Activated CD8-positive, alpha-beta T cell treated with anti-CD3 and anti-CD28 coated beads for 36 hours (primary cell): ENCODE measurements around the gene PAX6. TPM values are rescaled to one million over a fixed set of nuclear protein-coding genes. Genes with fewer than 3 reads are reported as not detected.

ENCODE experiments used
- ATAC-seq: fragments of 200-7000 bp; cut with Tn5 transposase; one replicate; pipeline ENCODE4 v1.10.0; 2021; ENCODE audit warnings: mild to moderate bottlenecking, moderate library complexity
- CTCF ChIA-PET: fragments of 350-600 bp; sonication (Branson Sonifier 250); formaldehyde crosslinking; loops from one replicate; lab custom pipeline; 2021; ENCODE audit warnings: antibody characterized with exemption; lab: Charles Lee
- POLR2A ChIA-PET: fragments of 350-600 bp; sonication (Branson Sonifier 250); formaldehyde crosslinking; loops from one replicate; lab custom pipeline; 2021; ENCODE audit warnings: antibody characterized with exemption; lab: Charles Lee
- DNase-seq: peaks from one replicate; pipeline ENCODE4 v3.0.0-alpha.2; 2020
- H3K27ac Mint-ChIP-seq: one replicate; pipeline ENCODE4 v1.8.0; 2021; ENCODE audit warnings: mild to moderate bottlenecking, mixed read lengths
- H3K27me3 Mint-ChIP-seq: one replicate; pipeline ENCODE4 v1.8.0; 2021; ENCODE audit warnings: mixed read lengths
- H3K36me3 Mint-ChIP-seq: one replicate; pipeline ENCODE4 v1.8.0; 2021; ENCODE audit warnings: low read depth, mixed read lengths
- H3K4me1 Mint-ChIP-seq: one replicate; pipeline ENCODE4 v1.8.0; 2021; ENCODE audit warnings: low read depth, mixed read lengths
- H3K4me3 Mint-ChIP-seq: one replicate; pipeline ENCODE4 v1.8.0; 2021; ENCODE audit warnings: mild to moderate bottlenecking, moderate library complexity, mixed read lengths
- H3K9me3 Mint-ChIP-seq: one replicate; pipeline ENCODE4 v1.8.0; 2021; ENCODE audit warnings: mixed read lengths
- intact Hi-C: fragments of 100-400 bp; cut with micrococcal nuclease; formaldehyde crosslinking; loops from one replicate; pipeline ENCODE4 v1.10.0; 2022
- total RNA-seq, 2 experiments: library from RNA; stranded (reverse); gene quantifications; one replicate each; pipeline ENCODE4 v1.2.3, GENCODE V29; 2021
- TF ChIP-seq, protein P1 (sequence below): fragments of 200-600 bp; IDR thresholded peaks from one replicate; pipeline ENCODE4 v1.8.0; 2022; ENCODE audit warnings: antibody characterized with exemption, mild to moderate bottlenecking

PAX6 gene
- total RNA-seq, 2 experiments from 2014 or later, result not detected

DNA sequence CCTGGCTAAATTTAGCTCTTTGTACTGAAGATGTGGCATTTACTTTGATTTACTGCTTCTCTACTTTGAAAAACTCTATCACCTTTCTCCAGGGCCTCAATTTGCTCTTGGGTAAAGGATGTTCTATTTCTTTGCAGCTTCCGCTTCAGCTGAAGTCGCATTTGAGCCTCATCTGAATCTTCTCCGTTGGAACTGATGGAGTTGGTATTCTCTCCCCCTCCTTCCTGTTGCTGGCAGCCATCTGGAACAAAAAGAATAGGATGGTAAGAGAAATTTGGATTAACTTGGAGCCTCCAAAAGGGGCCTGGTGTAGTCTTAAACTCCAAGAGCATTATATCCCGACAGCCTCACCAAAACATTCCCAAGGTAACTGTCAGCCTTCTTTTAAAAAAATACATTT, 16.6 kb downstream of the PAX6 start:
- Mint-ChIP-seq H3K4me1 (peaks cover 9% of the 10 kb centered on the region), H3K27ac (no peak overlapping the region), H3K27me3 (peaks cover 43% of the 10 kb centered on the region), H3K36me3 (peaks cover 2% of the 10 kb centered on the region), H3K4me3 (no peak overlapping the region), H3K9me3 (no peaks in the 10 kb centered on the region)
- ChIA-PET POLR2A (no interaction called here), CTCF (no interaction called here)
- intact Hi-C loops, result no loop called here
- TF ChIP-seq, protein P1, sequence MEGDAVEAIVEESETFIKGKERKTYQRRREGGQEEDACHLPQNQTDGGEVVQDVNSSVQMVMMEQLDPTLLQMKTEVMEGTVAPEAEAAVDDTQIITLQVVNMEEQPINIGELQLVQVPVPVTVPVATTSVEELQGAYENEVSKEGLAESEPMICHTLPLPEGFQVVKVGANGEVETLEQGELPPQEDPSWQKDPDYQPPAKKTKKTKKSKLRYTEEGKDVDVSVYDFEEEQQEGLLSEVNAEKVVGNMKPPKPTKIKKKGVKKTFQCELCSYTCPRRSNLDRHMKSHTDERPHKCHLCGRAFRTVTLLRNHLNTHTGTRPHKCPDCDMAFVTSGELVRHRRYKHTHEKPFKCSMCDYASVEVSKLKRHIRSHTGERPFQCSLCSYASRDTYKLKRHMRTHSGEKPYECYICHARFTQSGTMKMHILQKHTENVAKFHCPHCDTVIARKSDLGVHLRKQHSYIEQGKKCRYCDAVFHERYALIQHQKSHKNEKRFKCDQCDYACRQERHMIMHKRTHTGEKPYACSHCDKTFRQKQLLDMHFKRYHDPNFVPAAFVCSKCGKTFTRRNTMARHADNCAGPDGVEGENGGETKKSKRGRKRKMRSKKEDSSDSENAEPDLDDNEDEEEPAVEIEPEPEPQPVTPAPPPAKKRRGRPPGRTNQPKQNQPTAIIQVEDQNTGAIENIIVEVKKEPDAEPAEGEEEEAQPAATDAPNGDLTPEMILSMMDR, result no peak
- ATAC-seq (no peak), DNase-seq (no peak)

DNA sequence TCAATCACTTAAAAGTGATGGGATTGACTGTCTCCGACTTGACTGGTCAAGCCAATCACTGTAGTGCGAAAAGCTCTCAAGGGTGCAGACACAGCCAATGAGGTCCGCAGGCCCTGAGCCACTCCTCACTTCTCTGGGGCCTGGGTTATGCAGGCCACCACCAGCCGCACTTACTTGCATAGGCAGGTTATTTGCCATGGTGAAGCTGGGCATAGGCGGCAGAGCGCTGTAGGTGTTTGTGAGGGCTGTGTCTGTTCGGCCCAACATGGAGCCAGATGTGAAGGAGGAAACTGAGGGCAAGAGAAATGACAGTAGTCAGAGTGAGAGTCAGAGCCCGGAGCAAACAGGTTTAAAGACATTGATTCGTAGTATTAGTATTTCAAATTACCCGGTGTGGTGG, 17.9 kb downstream of the PAX6 start:
- Mint-ChIP-seq H3K9me3 (no peaks in the 10 kb centered on the region), H3K36me3 (peaks cover 2% of the 10 kb centered on the region), H3K4me1 (peaks cover 7% of the 10 kb centered on the region), H3K4me3 (no peak overlapping the region), H3K27ac (no peak overlapping the region), H3K27me3 (peaks cover 32% of the 10 kb centered on the region)
- POLR2A ChIA-PET, result no interaction called here
- intact Hi-C loops, result no loop called here
- TF ChIP-seq, protein P1, result no peak
- no peak for ATAC-seq
- DNase-seq, result no peak
- CTCF ChIA-PET, result no interaction called here

DNA sequence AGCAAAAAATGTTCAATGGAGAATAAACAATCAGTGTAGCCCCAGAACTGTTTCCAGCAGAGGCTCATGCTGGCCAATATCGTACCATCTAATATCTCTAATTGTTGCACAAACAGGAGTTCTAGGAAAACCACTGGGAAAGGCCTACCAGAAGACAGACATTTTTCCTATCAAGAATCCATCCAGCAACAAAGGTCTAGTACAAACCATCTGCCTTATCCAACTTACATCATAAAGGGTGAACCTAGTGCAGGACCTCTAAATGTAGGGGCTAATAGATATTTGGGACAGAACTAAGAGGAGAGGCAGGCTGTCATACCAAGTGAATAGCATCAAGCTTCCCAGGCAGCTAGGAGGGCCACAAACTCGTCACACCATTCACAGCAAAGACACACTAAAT, 18.7 kb downstream of the PAX6 start:
- ATAC-seq (no peak), DNase-seq (no peak)
- H3K27me3 Mint-ChIP-seq, result peaks cover 28% of the 10 kb centered on the region
- H3K27ac Mint-ChIP-seq, result no peak overlapping the region
- POLR2A ChIA-PET, result no interaction called here
- H3K4me1 Mint-ChIP-seq, result peaks cover 2% of the 10 kb centered on the region
- CTCF ChIA-PET, result no interaction called here
- no peak overlapping the region for H3K4me3 Mint-ChIP-seq
- H3K9me3 Mint-ChIP-seq, result no peaks in the 10 kb centered on the region
- intact Hi-C loops, result no loop called here
- H3K36me3 Mint-ChIP-seq, result peaks cover 2% of the 10 kb centered on the region
- TF ChIP-seq, protein P1, result no peak

DNA sequence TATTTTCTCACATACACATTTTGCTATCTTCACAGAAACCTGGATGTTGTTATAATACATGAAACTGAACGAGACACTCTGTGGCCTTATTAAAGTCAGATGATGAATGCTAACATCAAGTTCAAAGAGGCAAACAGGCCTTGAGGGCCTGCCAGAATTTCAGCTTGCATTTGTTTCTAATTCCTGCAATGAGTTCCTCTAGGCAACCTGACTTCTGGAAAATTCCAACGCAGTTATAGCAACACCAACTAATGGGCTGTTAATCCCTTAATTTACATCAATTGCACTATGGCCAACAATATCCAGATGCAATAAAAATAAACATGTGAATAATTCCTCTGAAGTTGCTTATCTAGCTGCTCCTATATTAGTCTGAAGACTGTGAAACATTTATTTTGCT, 19.1 kb downstream of the PAX6 start:
- Mint-ChIP-seq H3K27me3 (peaks cover 25% of the 10 kb centered on the region), H3K4me3 (no peak overlapping the region), H3K9me3 (no peaks in the 10 kb centered on the region), H3K27ac (no peak overlapping the region), H3K36me3 (no peaks in the 10 kb centered on the region), H3K4me1 (no peaks in the 10 kb centered on the region)
- DNase-seq (no peak), ATAC-seq (no peak)
- TF ChIP-seq, protein P1, result no peak
- CTCF ChIA-PET, result no interaction called here
- POLR2A ChIA-PET, result no interaction called here
- intact Hi-C loops, result no loop called here

DNA sequence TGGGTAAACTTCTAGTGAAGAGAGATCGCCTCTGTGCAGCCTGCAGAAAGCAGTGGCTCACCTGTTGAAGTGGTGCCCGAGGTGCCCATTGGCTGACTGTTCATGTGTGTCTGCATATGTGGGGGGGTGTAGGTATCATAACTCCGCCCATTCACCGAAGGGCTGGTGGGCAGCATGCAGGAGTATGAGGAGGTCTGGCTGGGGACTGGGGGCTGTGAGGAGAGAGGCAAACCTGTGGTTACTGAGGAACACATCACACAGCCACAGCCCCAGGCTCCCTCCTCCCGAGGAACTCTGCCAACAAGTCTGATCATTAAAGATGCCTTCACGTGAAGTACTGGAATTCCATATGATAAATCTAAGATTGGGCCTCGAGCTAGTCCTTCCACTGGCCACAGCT, 20.5 kb downstream of the PAX6 start:
- CTCF ChIA-PET, result no interaction called here
- Mint-ChIP-seq H3K4me3 (no peak overlapping the region), H3K27me3 (peaks cover 13% of the 10 kb centered on the region), H3K9me3 (no peaks in the 10 kb centered on the region), H3K27ac (no peak overlapping the region), H3K36me3 (no peaks in the 10 kb centered on the region), H3K4me1 (no peaks in the 10 kb centered on the region)
- ATAC-seq, result no peak
- intact Hi-C loops, result no loop called here
- TF ChIP-seq, protein P1, result no peak
- POLR2A ChIA-PET, result no interaction called here
- DNase-seq, result no peak
